Measurements from ENCODE around the gene LRCOL1. TPM values are rescaled to one million over a fixed set of nuclear protein-coding genes. Genes with fewer than 3 reads are reported as not detected.

Gene LRCOL1
- total RNA-seq, 4 donors from 2014 or later, result 0.83 TPM; not detected in 3

- intact Hi-C loops (cut with DNase I; ENCODE audit: low total_unique reads) (no loop called here), in situ Hi-C loops (cut with MboI; ENCODE audit: low sequenced_read_pairs in 4 of 4) (loop anchor here in 1 of 4 donors (25.0 kb wide), 1 partner anchor 194 kb away; no protein-coding TSS in a partner anchor)
- H3K4me1 ChIP-seq, result no peaks in the 10 kb centered on the region
- DNase-seq, result no peak
- H3K9me3 ChIP-seq, result no peaks in the 10 kb centered on the region
- no peak overlapping the region for H3K27ac ChIP-seq
- ATAC-seq, result no peak
- H3K36me3 ChIP-seq, result no peaks in the 10 kb centered on the region
- no peak overlapping the region for H3K4me3 ChIP-seq
- H3K27me3 ChIP-seq, result peaks cover 48 to 88% (median 74%) of the 10 kb centered on the region in 3 donors
- no peak for TF ChIP-seq CTCF (IDR thresholded peaks at IDR 0.05 in 4 of 5, conservative IDR thresholded peaks at IDR 0.05 in 1 of 5)
- no peak for TF ChIP-seq POLR2A (IDR thresholded peaks at IDR 0.05)
These were observed 3.9 kb downstream of the LRCOL1 start for GRCh38 chr12:132606466-132606865.

DNA sequence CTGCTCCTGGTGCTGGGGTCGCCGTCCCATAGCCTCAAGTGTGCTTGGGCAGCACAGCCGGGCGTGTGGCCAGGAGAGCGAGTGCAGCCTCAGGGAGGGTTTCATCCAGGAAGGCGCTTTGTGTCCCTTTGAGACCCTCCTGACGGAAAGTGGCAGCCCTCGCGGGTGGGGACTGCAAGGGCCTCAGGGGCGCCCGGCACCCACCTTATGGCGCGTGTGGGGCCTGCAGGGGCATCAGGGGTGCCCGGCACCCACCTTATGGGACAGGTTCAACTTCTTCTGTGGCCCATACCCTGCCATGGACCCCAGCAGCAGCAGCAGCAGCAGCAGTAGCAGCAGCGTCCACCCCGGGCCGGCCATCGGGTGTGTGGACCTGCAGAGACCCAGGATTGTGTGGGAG lies 4.5 kb downstream of the LRCOL1 start:
- H3K9me3 ChIP-seq, result no peaks in the 10 kb centered on the region
- intact Hi-C loops (cut with DNase I; ENCODE audit: low total_unique reads), result no loop called here
- H3K36me3 ChIP-seq, result no peaks in the 10 kb centered on the region
- no peak for DNase-seq
- peaks cover 48 to 88% (median 70%) of the 10 kb centered on the region in 3 donors for H3K27me3 ChIP-seq
- in situ Hi-C loops (cut with MboI; ENCODE audit: low sequenced_read_pairs in 4 of 4), result loop anchor here in 1 of 4 donors (25.0 kb wide), 1 partner anchor 194 kb away; no protein-coding TSS in a partner anchor
- no peak for ATAC-seq
- H3K27ac ChIP-seq, result no peak overlapping the region
- H3K4me1 ChIP-seq, result peaks cover 0 to 1% of the 10 kb centered on the region in 2 donors
- TF ChIP-seq CTCF (IDR thresholded peaks at IDR 0.05 in 4 of 5, conservative IDR thresholded peaks at IDR 0.05 in 1 of 5) (no peak), POLR2A (IDR thresholded peaks at IDR 0.05) (no peak)
- H3K4me3 ChIP-seq, result no peak overlapping the region

DNA sequence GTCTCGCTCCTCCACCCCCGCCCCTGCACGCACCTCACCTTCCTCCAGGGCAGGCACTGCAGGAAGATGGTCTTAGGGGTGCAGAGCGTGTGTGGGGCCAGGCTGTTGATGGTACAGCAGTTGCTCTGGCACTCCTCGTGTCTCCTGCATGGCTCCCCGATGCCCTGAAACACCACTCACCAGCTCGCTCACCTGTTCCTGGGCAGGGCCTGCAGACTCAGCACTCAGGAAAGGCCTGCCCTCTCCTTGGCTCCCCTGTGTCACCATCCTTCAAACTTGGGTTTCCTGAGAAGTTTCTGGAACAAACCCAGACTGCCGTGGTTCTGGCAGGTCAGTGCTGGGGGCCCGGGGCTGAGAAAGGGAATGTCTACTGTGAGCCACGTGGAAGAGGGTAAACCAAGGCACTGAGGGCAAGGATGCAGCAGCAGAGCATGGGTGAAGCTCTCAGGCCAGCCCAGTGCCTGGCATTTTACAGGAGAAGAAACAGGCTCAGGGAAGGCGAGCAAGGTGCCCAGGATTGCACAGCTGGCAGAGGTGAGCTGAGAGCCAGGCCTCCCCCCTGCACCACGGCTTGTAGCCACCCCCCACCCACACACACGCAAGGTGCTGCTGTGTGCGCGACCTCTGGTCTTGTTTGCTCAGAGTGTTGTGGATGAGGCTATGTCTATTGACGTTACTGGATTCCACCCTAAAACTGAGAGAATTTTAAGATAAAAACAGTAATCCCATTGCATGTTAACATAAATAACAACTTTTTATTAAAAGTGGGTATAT lies 5.5 kb downstream of the LRCOL1 start:
- H3K4me1 ChIP-seq, result peaks cover 0 to 7% of the 10 kb centered on the region in 2 donors
- intact Hi-C loops (cut with DNase I; ENCODE audit: low total_unique reads), result no loop called here
- DNase-seq, result no peak
- peaks cover 46 to 83% (median 59%) of the 10 kb centered on the region in 3 donors for H3K27me3 ChIP-seq
- H3K4me3 ChIP-seq, result peak overlapping the region in 1 of 4 donors; percentile 53
- TF ChIP-seq CTCF (IDR thresholded peaks at IDR 0.05 in 4 of 5, conservative IDR thresholded peaks at IDR 0.05 in 1 of 5) (no peak), POLR2A (IDR thresholded peaks at IDR 0.05) (no peak)
- no peaks in the 10 kb centered on the region for H3K36me3 ChIP-seq
- no peaks in the 10 kb centered on the region for H3K9me3 ChIP-seq
- in situ Hi-C loops (cut with MboI; ENCODE audit: low sequenced_read_pairs in 4 of 4), result loop anchor here in 1 of 4 donors (25.0 kb wide), 1 partner anchor 193 kb away; no protein-coding TSS in a partner anchor
- no peak for ATAC-seq
- no peak overlapping the region for H3K27ac ChIP-seq

DNA sequence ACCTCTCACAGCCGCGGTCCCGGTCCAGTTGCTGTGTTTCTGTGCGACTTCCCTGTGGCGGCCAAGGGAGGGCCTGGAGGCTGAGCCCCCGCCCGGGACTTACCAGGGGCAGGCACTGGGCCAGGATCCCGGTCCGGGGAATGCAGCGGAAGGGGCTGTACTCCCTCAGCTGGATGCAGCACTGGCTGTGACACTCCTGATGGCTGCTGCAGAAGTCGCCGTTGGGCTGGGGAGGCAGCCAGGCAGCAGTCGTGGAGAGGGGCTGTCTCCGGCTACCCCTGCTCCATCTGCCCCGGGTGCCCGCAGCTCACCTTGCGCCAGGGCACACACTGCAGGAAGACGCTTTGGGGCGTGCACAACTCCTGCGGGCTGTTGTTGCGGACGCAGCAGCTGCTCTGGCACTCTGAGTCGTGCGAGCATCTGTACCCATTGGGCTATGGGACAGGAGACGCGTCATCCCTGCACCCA lies 6.2 kb downstream of the LRCOL1 start:
- H3K4me1 ChIP-seq, result peaks cover 0 to 7% of the 10 kb centered on the region in 2 donors
- DNase-seq, result no peak

More for the DNA sequence above, 6.2 kb downstream of the LRCOL1 start:
- Histone ChIP-seq H3K27me3 (peaks cover 45 to 80% (median 53%) of the 10 kb centered on the region in 3 donors), H3K36me3 (no peaks in the 10 kb centered on the region), H3K4me3 (peak overlapping the region; percentile 43 to 53 (median 50)), H3K27ac (peak overlapping the region; percentile 64 to 82 (median 77)), H3K9me3 (no peaks in the 10 kb centered on the region)
- intact Hi-C loops (cut with DNase I; ENCODE audit: low total_unique reads) (no loop called here), in situ Hi-C loops (cut with MboI; ENCODE audit: low sequenced_read_pairs in 4 of 4) (loop anchor here in 1 of 4 donors (25.0 kb wide), 1 partner anchor 192 kb away; no protein-coding TSS in a partner anchor)
- TF ChIP-seq POLR2A (IDR thresholded peaks at IDR 0.05), result no peak
- no peak for ATAC-seq

Data from gastrocnemius medialis (tissue), 4 donors.